IPS-18c (cell line): ENCODE measurements around the gene B3GNT8.
A peak's percentile ranks its signal among the peaks of the same experiment; 100 is the strongest.
"Not testable (repeated sequence)": the region's sequence is repeated elsewhere in the genome, so short reads cannot be mapped to it uniquely, and the experiment has no call there.

ENCODE experiments used
- H3K4me3 ChIP-seq: 2 replicates; pipeline ENCODE4 v1.7.0; 2013; ENCODE audit warnings: low read depth, mild to moderate bottlenecking, low read length, moderate library complexity; ENCODE audit not compliant: insufficient read depth
- H3K9me3 ChIP-seq: one replicate; pipeline ENCODE4 v1.6.1; 2013; ENCODE audit warnings: mild to moderate bottlenecking, low read length, moderate library complexity; ENCODE audit not compliant: control insufficient read depth, insufficient read depth

The B3GNT8 gene

GRCh38 chr19:41426952-41427646, at the start of gene B3GNT8:
TSS of gene B3GNT8 (minus strand) at chr19:41427374. CDS start at chr19:41426778, 596 bp downstream.
- no peaks in the 10 kb centered on the region for H3K9me3 ChIP-seq
- peak within 1 kb of the TSS; percentile 58 for H3K4me3 ChIP-seq

- no peaks in the 10 kb centered on the region for H3K9me3 ChIP-seq
These were observed 49.4 kb upstream of the B3GNT8 start for GRCh38 chr19:41476583-41476982.

GRCh38 chr19:41463257-41464256, 36.4 kb upstream of the B3GNT8 start:
- not testable (repeated sequence) for H3K4me3 ChIP-seq

More at GRCh38 chr19:41476583-41476982, 49.4 kb upstream of the B3GNT8 start:
- no peak overlapping the region for H3K4me3 ChIP-seq

GRCh38 chr19:41462497-41462896, 35.3 kb upstream of the B3GNT8 start:
- H3K9me3 ChIP-seq = peaks cover 5% of the 10 kb centered on the region
- H3K4me3 ChIP-seq = no peak overlapping the region

More at GRCh38 chr19:41463257-41464256, 36.4 kb upstream of the B3GNT8 start:
- not testable (repeated sequence) for H3K9me3 ChIP-seq

GRCh38 chr19:41457241-41457640, 30.1 kb upstream of the B3GNT8 start:
- H3K4me3 ChIP-seq = no peak overlapping the region
- peaks cover under 1% of the 10 kb centered on the region for H3K9me3 ChIP-seq

- Histone ChIP-seq H3K4me3 (no peak overlapping the region), H3K9me3 (no peaks in the 10 kb centered on the region)
These were observed 29.3 kb upstream of the B3GNT8 start for GRCh38 chr19:41456342-41456918.

- H3K9me3 ChIP-seq = no peaks in the 10 kb centered on the region
- H3K4me3 ChIP-seq = no peak overlapping the region
These were observed 28.8 kb upstream of the B3GNT8 start for GRCh38 chr19:41455936-41456335.

GRCh38 chr19:41452584-41453275, 25.6 kb upstream of the B3GNT8 start:
- no peaks in the 10 kb centered on the region for H3K9me3 ChIP-seq
- H3K4me3 ChIP-seq = no peak overlapping the region

GRCh38 chr19:41449865-41450178, 22.6 kb upstream of the B3GNT8 start:
- Histone ChIP-seq H3K9me3 (no peaks in the 10 kb centered on the region), H3K4me3 (no peak overlapping the region)

GRCh38 chr19:41449079-41449864, 22.1 kb upstream of the B3GNT8 start:
- peak overlapping the region; percentile 9 for H3K4me3 ChIP-seq
- H3K9me3 ChIP-seq = no peaks in the 10 kb centered on the region

GRCh38 chr19:41447732-41448332, 20.7 kb upstream of the B3GNT8 start:
- no peak overlapping the region for H3K4me3 ChIP-seq
- no peaks in the 10 kb centered on the region for H3K9me3 ChIP-seq

- Histone ChIP-seq H3K9me3 (no peaks in the 10 kb centered on the region), H3K4me3 (no peak overlapping the region)
These were observed 18.4 kb upstream of the B3GNT8 start for GRCh38 chr19:41445575-41445974.

- no peaks in the 10 kb centered on the region for H3K9me3 ChIP-seq
- H3K4me3 ChIP-seq = no peak overlapping the region
These were observed 16.8 kb upstream of the B3GNT8 start for GRCh38 chr19:41443813-41444455.

- Histone ChIP-seq H3K9me3 (no peaks in the 10 kb centered on the region), H3K4me3 (no peak within 1 kb of the TSS)
These were observed 15.5 kb upstream of the B3GNT8 start, which contains the start of gene ERICH4 for GRCh38 chr19:41442473-41443355. TSS of gene ERICH4 (plus strand) at chr19:41443156. CDS start at chr19:41443170, 14 bp downstream.
